Measurements from ENCODE around the gene HNRNPL.

HNRNPL gene

GRCh38 chr19:38852231-38853044, 2.7 kb upstream of the HNRNPL start:
- TF ChIP-seq CTCF (IDR thresholded peaks at IDR 0.05; ENCODE audit: control extremely low read depth, extremely low read depth, low read depth, missing control alignments): no peak
- ChIA-PET CTCF (interaction anchor here (0.7 to 2.1 kb wide), 8 partner anchors 9 to 449 kb away, joined by 3 to 7 read pairs (median 5); partner anchors contain the start of genes FAM98C, MRPS12 and SARS2), POLR2A (interaction anchor here (0.7 kb wide), 1 partner anchor 12 kb away, joined by 3 read pairs; no protein-coding TSS in a partner anchor)
- no peak for DNase-seq (ENCODE audit: extremely low spot score)

- ChIA-PET CTCF (interaction anchor here (0.7 to 2.1 kb wide), 6 partner anchors 9 to 449 kb away, joined by 3 to 7 read pairs (median 4); partner anchors contain the start of genes FAM98C, MRPS12 and SARS2), POLR2A (interaction anchor here (0.5 to 0.6 kb wide), 3 partner anchors 12 to 593 kb away, joined by 3 to 7 read pairs (median 5); partner anchors contain the start of gene SUPT5H)
- TF ChIP-seq CTCF (IDR thresholded peaks at IDR 0.05; ENCODE audit: control extremely low read depth, extremely low read depth, low read depth, missing control alignments): no peak
- DNase-seq (ENCODE audit: extremely low spot score): peak; percentile 91
These were observed 1.9 kb upstream of the HNRNPL start for GRCh38 chr19:38851622-38852230.

- ChIA-PET CTCF (interaction anchor here (0.7 to 2.1 kb wide), 5 partner anchors 10 to 448 kb away, joined by 3 to 7 read pairs (median 4); partner anchors contain the start of genes FAM98C, MRPS12 and SARS2), POLR2A (interaction anchor here (0.5 to 0.6 kb wide), 3 partner anchors 11 to 594 kb away, joined by 3 to 7 read pairs (median 5); partner anchors contain the start of gene SUPT5H)
- DNase-seq (ENCODE audit: extremely low spot score): no peak
- TF ChIP-seq CTCF (IDR thresholded peaks at IDR 0.05; ENCODE audit: control extremely low read depth, extremely low read depth, low read depth, missing control alignments): no peak
These were observed 1.3 kb upstream of the HNRNPL start for GRCh38 chr19:38850976-38851621.

GRCh38 chr19:38850436-38850975, 720 bp upstream of the HNRNPL start:
- POLR2A ChIA-PET: no interaction called here
- TF ChIP-seq CTCF (IDR thresholded peaks at IDR 0.05; ENCODE audit: control extremely low read depth, extremely low read depth, low read depth, missing control alignments): no peak
- CTCF ChIA-PET: interaction anchor here (1.1 to 1.8 kb wide), 2 partner anchors 19 to 81 kb away, joined by 3 to 7 read pairs; no protein-coding TSS in a partner anchor
- peak; percentile 93 for DNase-seq (ENCODE audit: extremely low spot score)

- no peak for TF ChIP-seq CTCF (IDR thresholded peaks at IDR 0.05; ENCODE audit: control extremely low read depth, extremely low read depth, low read depth, missing control alignments)
- CTCF ChIA-PET: interaction anchor here (0.8 to 2.8 kb wide), 8 partner anchors 9 to 81 kb away, joined by 3 to 7 read pairs (median 5); partner anchors contain the start of genes MRPS12, RINL and SARS2
- POLR2A ChIA-PET: interaction anchor here (0.5 to 2.4 kb wide), 12 partner anchors 8 to 462 kb away, joined by 3 to 20 read pairs (median 5); partner anchors contain the start of genes ACTN4, ECH1, FAM98C and GGN
- DNase-seq (ENCODE audit: extremely low spot score): peak; percentile 97
These were observed 483 bp downstream of the HNRNPL start for GRCh38 chr19:38849147-38849859.
